Stimulated activated naive B cell treated with anti-CD40 and anti-IgM and Interleukin-4, amounts not matched to agents 10 μg/mL and 1 μg/mL and 100 μg/mL, for 72 hours (primary cell): ENCODE data around the gene USF1.
"Not testable (repeated sequence)": the region's sequence is repeated elsewhere in the genome, so short reads cannot be mapped to it uniquely, and the experiment has no call there.

Experiments used
- ATAC-seq, 2 donors: fragments of 150-1000 bp; cut with Tn5 transposase; replicated peaks; 2 replicates each; pipeline ENCODE4 v1.10.0; 2021; ENCODE audit warnings: moderate library complexity in 1 of 2
- DNase-seq: peaks from one replicate; pipeline ENCODE4 v3.0.0; 2021
- H3K27ac Mint-ChIP-seq: one replicate; pipeline ENCODE4 v1.8.0; 2022; ENCODE audit warnings: mild to moderate bottlenecking, mixed read lengths
- H3K27me3 Mint-ChIP-seq, 2 donors: one replicate each; pipeline ENCODE4 v1.8.0; 2022; ENCODE audit warnings: mixed read lengths in 2 of 2
- H3K36me3 Mint-ChIP-seq, 2 donors: one replicate each; pipeline ENCODE4 v1.8.0; 2022; ENCODE audit warnings: mixed read lengths in 2 of 2, mild to moderate bottlenecking in 1 of 2
- H3K4me1 Mint-ChIP-seq, 2 donors: one replicate each; pipeline ENCODE4 v1.8.0; 2022; ENCODE audit warnings: mixed read lengths in 2 of 2, mild to moderate bottlenecking in 1 of 2
- H3K4me3 Mint-ChIP-seq, 2 donors: one replicate each; pipeline ENCODE4 v1.8.0; 2022; ENCODE audit warnings: mild to moderate bottlenecking in 2 of 2, mixed read lengths in 2 of 2, moderate library complexity in 1 of 2
- H3K9me3 Mint-ChIP-seq, 2 donors: one replicate each; pipeline ENCODE4 v1.8.0; 2022; ENCODE audit warnings: mixed read lengths in 2 of 2, mild to moderate bottlenecking in 1 of 2

The USF1 gene

GRCh38 chr1:161070761-161071160 lies 25.0 kb upstream of the USF1 start:
- H3K4me1 Mint-ChIP-seq, result peaks cover 30 to 53% of the 10 kb centered on the region in 2 donors
- no peak overlapping the region for H3K4me3 Mint-ChIP-seq
- no peaks in the 10 kb centered on the region for H3K9me3 Mint-ChIP-seq
- DNase-seq (no peak), ATAC-seq (no peak)
- peaks cover 26 to 34% of the 10 kb centered on the region in 2 donors for H3K36me3 Mint-ChIP-seq
- no peak overlapping the region for H3K27ac Mint-ChIP-seq
- H3K27me3 Mint-ChIP-seq, result no peaks in the 10 kb centered on the region

- Mint-ChIP-seq H3K27ac (peak within 1 kb of the TSS; percentile 94), H3K4me1 (peaks cover 30 to 58% of the 10 kb centered on the region in 2 donors), H3K4me3 (peak within 1 kb of the TSS; percentile 90 to 97), H3K27me3 (no peaks in the 10 kb centered on the region), H3K36me3 (peaks cover 28 to 34% of the 10 kb centered on the region in 2 donors), H3K9me3 (no peaks in the 10 kb centered on the region)
- DNase-seq, result peak; percentile 87
- peak; percentile 89 to 90 for ATAC-seq
These were observed 24.0 kb upstream of the USF1 start, which contains the start of gene ARHGAP30 for GRCh38 chr1:161069731-161070270. ARHGAP30 (minus strand) TSS chr1:161069891; CDS start chr1:161069624, 267 bp downstream.

GRCh38 chr1:161069241-161069640 lies 23.5 kb upstream of the USF1 start:
- H3K4me1 Mint-ChIP-seq, result peaks cover 33 to 64% of the 10 kb centered on the region in 2 donors

GRCh38 chr1:161068306-161069234 lies 22.8 kb upstream of the USF1 start:
- DNase-seq (peak; percentile 78), ATAC-seq (peak; percentile 70 to 71)
- Mint-ChIP-seq H3K9me3 (no peaks in the 10 kb centered on the region), H3K4me1 (peaks cover 37 to 71% of the 10 kb centered on the region in 2 donors), H3K27me3 (no peaks in the 10 kb centered on the region), H3K27ac (peak overlapping the region; percentile 94), H3K36me3 (peaks cover 36 to 44% of the 10 kb centered on the region in 2 donors), H3K4me3 (peak overlapping the region; percentile 90 to 97)

More at GRCh38 chr1:161069241-161069640, 23.5 kb upstream of the USF1 start:
- Mint-ChIP-seq H3K27me3 (no peaks in the 10 kb centered on the region), H3K4me3 (peak overlapping the region; percentile 90 to 97), H3K36me3 (peaks cover 33 to 39% of the 10 kb centered on the region in 2 donors), H3K9me3 (no peaks in the 10 kb centered on the region), H3K27ac (peak overlapping the region; percentile 94)
- ATAC-seq, result peak in 1 of 2 donors; percentile 0
- DNase-seq, result no peak

- no peak for DNase-seq
- Mint-ChIP-seq H3K36me3 (peaks cover 47 to 57% of the 10 kb centered on the region in 2 donors), H3K4me3 (peak overlapping the region; percentile 90 to 97), H3K9me3 (no peaks in the 10 kb centered on the region), H3K4me1 (peaks cover 39 to 83% of the 10 kb centered on the region in 2 donors), H3K27ac (peak overlapping the region; percentile 87), H3K27me3 (no peaks in the 10 kb centered on the region)
- ATAC-seq, result no peak
These were observed 20.9 kb upstream of the USF1 start for GRCh38 chr1:161066694-161067093.

- H3K36me3 Mint-ChIP-seq, result peaks cover 51 to 60% of the 10 kb centered on the region in 2 donors
- not testable (repeated sequence) for H3K27ac Mint-ChIP-seq, H3K27me3 Mint-ChIP-seq, ATAC-seq, H3K9me3 Mint-ChIP-seq, DNase-seq, H3K4me3 Mint-ChIP-seq
- H3K4me1 Mint-ChIP-seq, result peaks cover 36 to 80% of the 10 kb centered on the region in 2 donors
These were observed 19.9 kb upstream of the USF1 start for GRCh38 chr1:161065681-161066080.

- H3K27me3 Mint-ChIP-seq, ATAC-seq, H3K4me3 Mint-ChIP-seq, H3K9me3 Mint-ChIP-seq, DNase-seq: not testable (repeated sequence)
- Mint-ChIP-seq H3K36me3 (peaks cover 55 to 69% of the 10 kb centered on the region in 2 donors), H3K27ac (peak overlapping the region; percentile 52), H3K4me1 (peaks cover 44 to 87% of the 10 kb centered on the region in 2 donors)
These were observed 18.2 kb upstream of the USF1 start for GRCh38 chr1:161063936-161064335.

DNA sequence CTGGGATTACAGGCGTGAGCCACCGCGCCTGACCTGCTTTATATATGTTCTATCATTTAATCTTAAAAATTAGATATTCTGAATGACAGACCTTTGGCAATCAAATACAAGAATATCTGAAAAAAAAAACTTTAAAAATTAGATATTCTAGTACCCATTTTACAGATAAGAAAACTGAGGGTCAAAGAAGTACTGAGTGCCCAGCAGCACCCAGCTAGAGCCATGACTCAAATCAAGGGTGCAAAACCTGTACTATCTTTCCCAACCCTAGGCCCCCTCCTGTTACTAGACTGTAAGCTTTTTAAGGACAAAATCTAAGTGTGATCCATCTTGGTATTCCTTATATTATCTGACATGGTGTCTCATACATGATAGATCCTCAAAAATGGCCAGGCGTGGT lies 15.6 kb upstream of the USF1 start:
- ATAC-seq (no peak), DNase-seq (no peak)
- Mint-ChIP-seq H3K36me3 (peaks cover 46 to 55% of the 10 kb centered on the region in 2 donors), H3K4me3 (no peak overlapping the region), H3K27me3 (no peaks in the 10 kb centered on the region), H3K4me1 (peaks cover 29 to 69% of the 10 kb centered on the region in 2 donors), H3K27ac (no peak overlapping the region), H3K9me3 (no peaks in the 10 kb centered on the region)

- H3K27ac Mint-ChIP-seq, result peak overlapping the region; percentile 88
- ATAC-seq, result no peak
- no peak overlapping the region for H3K4me3 Mint-ChIP-seq
These were observed 13.5 kb upstream of the USF1 start for GRCh38 chr1:161059293-161059692.

DNA sequence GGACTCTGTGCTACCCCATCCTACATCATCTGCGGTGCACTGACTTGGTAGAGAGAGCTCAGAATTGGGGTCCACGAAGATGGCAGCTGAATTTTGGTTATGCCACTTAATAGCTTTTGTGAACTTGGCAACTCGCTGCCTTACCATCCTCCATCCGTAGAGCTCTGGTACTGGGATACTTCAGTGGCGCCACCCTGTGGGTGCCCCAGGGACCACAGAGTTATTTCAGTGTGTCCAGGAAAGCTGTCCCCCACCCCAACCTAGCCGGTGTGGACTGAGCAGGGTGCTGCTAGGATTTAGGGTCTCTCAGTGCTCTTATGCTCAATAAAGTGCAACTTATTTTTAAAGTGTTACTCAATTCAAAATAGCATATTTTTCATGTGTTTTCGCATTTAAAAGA lies 9.0 kb upstream of the USF1 start:
- H3K36me3 Mint-ChIP-seq, result peaks cover 50 to 58% of the 10 kb centered on the region in 2 donors
- no peak overlapping the region for H3K27ac Mint-ChIP-seq
- no peak for ATAC-seq
- no peaks in the 10 kb centered on the region for H3K9me3 Mint-ChIP-seq
- H3K4me1 Mint-ChIP-seq, result peaks cover 15 to 17% of the 10 kb centered on the region in 2 donors
- no peaks in the 10 kb centered on the region for H3K27me3 Mint-ChIP-seq
- DNase-seq, result no peak
- no peak overlapping the region for H3K4me3 Mint-ChIP-seq

More at GRCh38 chr1:161059293-161059692, 13.5 kb upstream of the USF1 start:
- H3K9me3 Mint-ChIP-seq, result no peaks in the 10 kb centered on the region
- H3K27me3 Mint-ChIP-seq, result no peaks in the 10 kb centered on the region
- H3K36me3 Mint-ChIP-seq, result peaks cover 45 to 53% of the 10 kb centered on the region in 2 donors
- no peak for DNase-seq
- H3K4me1 Mint-ChIP-seq, result peaks cover 23 to 52% of the 10 kb centered on the region in 2 donors

- Mint-ChIP-seq H3K27ac (peak overlapping the region; percentile 51), H3K36me3 (peaks cover 51 to 58% of the 10 kb centered on the region in 2 donors), H3K4me1 (peaks cover 14% of the 10 kb centered on the region in 2 donors), H3K27me3 (no peaks in the 10 kb centered on the region), H3K9me3 (no peaks in the 10 kb centered on the region), H3K4me3 (no peak overlapping the region)
- DNase-seq (no peak), ATAC-seq (no peak)
These were observed 8.5 kb upstream of the USF1 start for GRCh38 chr1:161054232-161054631.

DNA sequence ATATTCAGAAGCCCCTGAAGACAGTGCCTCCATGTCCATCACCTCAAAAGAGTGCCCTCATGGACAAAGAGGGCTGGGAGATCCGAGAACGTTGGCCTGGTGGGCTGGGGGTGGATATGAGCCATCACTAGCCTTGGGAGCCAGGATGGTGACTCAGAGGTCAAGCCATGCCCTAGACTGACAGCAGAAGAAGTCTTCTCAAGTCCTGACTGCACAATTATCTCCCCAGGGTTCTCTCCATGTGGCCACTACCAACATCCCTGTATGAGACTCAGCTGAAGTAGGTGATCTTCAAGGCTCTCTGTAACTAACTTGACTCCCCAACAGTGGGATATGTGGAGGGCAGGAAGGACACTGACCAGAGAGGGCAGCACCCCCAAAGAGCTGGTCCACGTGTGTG lies 7.1 kb upstream of the USF1 start:
- peaks cover 23 to 27% of the 10 kb centered on the region in 2 donors for H3K4me1 Mint-ChIP-seq

GRCh38 chr1:161051219-161051618 lies 5.4 kb upstream of the USF1 start:
- Mint-ChIP-seq H3K27ac (no peak overlapping the region), H3K4me3 (no peak overlapping the region), H3K9me3 (no peaks in the 10 kb centered on the region), H3K4me1 (peaks cover 36 to 39% of the 10 kb centered on the region in 2 donors), H3K36me3 (peaks cover 49 to 68% of the 10 kb centered on the region in 2 donors), H3K27me3 (no peaks in the 10 kb centered on the region)
- ATAC-seq, result no peak
- no peak for DNase-seq

More for the DNA sequence above, 7.1 kb upstream of the USF1 start:
- Mint-ChIP-seq H3K4me3 (no peak overlapping the region), H3K36me3 (peaks cover 58 to 66% of the 10 kb centered on the region in 2 donors), H3K27ac (no peak overlapping the region), H3K9me3 (no peaks in the 10 kb centered on the region), H3K27me3 (no peaks in the 10 kb centered on the region)
- DNase-seq, result no peak
- no peak for ATAC-seq

DNA sequence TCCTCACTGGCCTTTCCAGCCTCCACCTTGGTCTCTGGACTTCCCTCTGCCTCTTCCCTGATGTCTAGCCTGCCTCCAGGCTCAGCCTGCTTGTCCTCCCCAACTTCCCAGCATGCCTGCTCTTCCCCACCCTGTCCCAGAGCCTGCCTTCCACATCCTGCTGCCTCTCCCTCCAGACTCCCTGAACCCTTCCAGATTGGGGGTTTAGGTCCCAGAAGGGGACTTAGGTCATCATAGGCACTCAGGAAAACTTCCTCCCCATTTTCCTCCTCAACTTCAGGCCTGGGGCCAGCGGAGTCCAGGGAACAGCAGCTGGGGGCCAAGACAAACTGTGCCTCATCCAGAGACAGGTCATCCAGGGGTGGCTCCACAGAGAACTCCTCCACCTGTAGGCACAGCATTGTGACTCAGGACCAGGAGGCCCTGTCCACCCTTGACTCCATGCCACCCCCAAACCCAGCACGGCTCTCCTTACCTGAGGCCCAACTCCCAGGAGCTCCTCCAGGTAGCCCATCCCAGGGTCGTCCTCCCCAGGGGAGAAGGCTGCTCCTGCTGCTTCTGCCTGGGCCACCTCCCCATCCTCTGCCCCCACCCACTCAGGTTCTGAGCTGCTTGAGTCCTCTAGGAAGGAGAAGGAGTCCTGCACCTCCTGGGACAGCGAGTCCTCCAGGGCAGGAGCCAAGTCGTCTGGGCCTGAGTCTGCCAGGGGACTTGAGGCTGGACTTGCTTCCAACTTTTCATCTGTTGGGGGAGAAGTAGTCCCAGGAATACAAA lies 3.4 kb upstream of the USF1 start:
- H3K36me3 Mint-ChIP-seq, result peaks cover 44 to 70% of the 10 kb centered on the region in 2 donors
- peaks cover 39 to 41% of the 10 kb centered on the region in 2 donors for H3K4me1 Mint-ChIP-seq
- H3K27ac Mint-ChIP-seq, result peak overlapping the region; percentile 100
- no peaks in the 10 kb centered on the region for H3K9me3 Mint-ChIP-seq
- no peaks in the 10 kb centered on the region for H3K27me3 Mint-ChIP-seq
- H3K4me3 Mint-ChIP-seq, result peak overlapping the region in 1 of 2 donors; percentile 14
- DNase-seq (no peak), ATAC-seq (no peak)
